Myocyte (in vitro differentiated cells): Measurements from ENCODE around the gene HNRNPF. TPM values are rescaled to one million over a fixed set of nuclear protein-coding genes. Genes with fewer than 3 reads are reported as not detected.
"Not testable (repeated sequence)": the region's sequence is repeated elsewhere in the genome, so short reads cannot be mapped to it uniquely, and the experiment has no call there.

ENCODE experiments used
- DNase-seq: peaks from one replicate; pipeline ENCODE4 v3.0.0-alpha.2; 2012; ENCODE audit warnings: low read depth
- total RNA-seq: library from RNA; depleted of rRNA; stranded (reverse); fragments of >200 nt; gene quantifications from 2 replicates; pipeline ENCODE4 v1.2.3, GENCODE V29; 2014

The HNRNPF gene
- total RNA-seq, 1 donor from 2014 or later, result 200 TPM

GRCh38 chr10:43352951-43353350 is 56.0 kb downstream of the HNRNPF start:
- DNase-seq, result no peak

DNA sequence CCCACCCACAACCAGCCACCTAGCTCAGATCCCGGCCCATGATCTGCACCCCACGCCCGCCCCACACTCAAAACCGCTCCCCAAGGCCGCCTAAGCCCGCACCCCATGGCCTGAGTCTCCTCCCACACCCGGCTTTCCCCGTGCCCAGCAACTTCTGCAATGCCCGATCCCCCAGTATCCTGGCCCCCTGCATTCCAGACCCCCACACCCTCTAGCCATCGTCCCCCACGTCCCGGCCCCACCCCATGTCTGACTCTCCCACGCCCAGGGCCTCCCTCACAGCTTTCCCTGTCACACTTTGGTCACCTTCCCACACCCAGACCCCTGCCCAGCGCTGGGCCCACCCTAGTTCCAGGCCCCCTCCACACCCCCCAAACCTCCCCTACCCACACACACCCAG is 57.7 kb downstream of the HNRNPF start:
- DNase-seq, result no peak

- DNase-seq, result no peak
These were observed 58.3 kb downstream of the HNRNPF start for GRCh38 chr10:43350686-43351085.

- DNase-seq, result no peak
These were observed 58.8 kb downstream of the HNRNPF start for GRCh38 chr10:43350156-43350555.

DNA sequence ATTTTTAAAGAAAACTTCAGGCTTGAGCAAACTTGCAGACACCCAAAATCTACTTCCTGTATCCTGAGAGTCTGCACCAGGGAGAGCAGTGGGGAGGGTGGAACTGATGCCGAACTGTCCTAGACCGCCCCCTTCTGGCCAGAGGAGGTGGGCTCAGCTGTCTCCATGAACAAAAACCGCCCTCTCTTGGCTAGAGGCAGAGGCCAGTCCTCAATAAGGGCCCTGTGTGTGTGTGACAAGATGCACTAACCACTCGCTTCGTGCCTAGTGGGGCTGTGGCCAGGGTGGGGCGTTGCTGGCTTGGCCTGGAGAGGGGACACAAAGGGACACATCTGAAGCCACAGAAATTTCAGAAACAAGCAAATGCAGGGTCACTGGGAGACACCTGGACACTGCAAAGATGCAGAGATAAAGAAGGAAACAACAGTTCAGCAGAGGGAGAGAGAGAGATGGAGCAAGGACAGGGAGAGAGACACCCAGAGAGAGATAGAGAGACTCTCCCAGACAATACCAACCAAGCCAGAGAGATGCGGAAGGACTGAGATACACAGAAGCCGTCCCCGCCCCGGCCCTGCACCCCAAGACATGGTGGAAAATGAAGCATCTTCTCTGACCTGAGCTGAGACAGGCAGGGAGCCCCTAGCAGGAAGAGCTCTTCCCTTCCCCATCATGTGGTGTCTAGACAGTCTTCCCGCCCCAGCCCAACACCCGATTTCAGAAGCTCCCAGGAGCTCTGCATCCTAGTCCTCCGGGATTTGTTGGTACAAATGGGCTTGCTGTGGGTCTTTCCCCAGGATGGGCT is 60.3 kb downstream of the HNRNPF start:
- DNase-seq, result peak; percentile 83

GRCh38 chr10:43347997-43348396 is 61.0 kb downstream of the HNRNPF start:
- DNase-seq, result no peak

GRCh38 chr10:43344051-43344450 is 64.9 kb downstream of the HNRNPF start:
- DNase-seq, result peak; percentile 16

DNA sequence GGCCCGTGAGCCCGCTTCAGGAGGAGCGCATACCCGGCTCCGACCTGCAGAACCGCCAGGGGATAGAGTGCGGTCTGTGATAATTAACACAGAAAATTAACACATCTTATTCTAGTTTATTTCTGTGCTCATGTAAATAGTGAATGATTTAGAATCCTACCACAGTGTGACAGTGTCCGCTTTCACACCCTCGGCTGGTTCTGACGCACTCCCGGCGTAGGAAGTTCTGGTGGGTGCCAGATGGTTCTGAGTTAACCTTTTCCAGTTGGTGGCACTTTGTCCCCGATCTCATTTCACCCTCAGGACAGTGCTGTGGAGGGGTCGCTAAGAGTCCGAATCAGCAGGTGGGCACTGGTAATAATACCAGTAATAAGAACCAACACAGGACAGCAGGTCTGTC is 65.9 kb downstream of the HNRNPF start:
- DNase-seq, result no peak

DNA sequence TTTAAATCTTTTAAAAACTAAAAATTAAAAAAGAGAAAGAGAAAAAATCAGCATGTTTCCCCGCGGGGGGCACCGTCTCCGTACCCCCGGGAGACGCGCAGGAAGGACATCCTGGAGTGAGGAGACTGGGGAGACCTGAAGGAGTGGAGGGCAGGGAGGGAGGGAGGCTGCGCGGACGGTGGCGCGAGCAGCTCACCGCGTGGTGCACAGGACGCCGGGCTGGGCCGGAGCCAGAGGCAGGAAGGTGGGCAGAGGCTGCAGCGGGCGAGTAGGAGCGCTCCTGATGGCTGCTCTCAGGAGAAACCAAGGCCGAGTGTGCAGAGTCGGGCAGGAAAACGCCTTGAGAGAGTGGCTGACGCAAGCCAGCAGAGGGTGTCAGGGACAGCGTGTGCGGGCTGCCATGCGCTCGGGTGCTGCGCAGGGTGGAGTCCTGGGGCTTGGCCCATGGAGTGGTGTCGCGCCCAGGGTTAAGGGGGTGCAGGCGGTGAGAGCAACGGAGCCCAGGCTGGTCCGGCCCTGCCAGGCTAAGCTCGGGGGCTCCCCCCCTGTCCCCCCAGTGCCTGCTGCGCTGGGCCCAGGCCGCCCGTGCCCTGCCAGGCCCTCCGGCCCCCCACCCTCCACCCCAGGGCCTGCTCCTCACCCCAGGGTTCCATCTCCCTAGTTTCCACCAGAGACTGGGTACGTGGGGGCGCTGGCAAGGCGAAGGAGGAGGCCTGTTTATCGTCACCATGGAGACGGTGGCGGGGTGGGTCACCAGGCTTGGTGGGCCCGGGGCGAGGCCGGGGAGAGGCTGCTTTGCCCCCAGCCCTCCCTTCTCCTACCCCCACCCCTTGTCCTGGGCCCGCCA is 66.5 kb downstream of the HNRNPF start:
- no peak for DNase-seq

DNA sequence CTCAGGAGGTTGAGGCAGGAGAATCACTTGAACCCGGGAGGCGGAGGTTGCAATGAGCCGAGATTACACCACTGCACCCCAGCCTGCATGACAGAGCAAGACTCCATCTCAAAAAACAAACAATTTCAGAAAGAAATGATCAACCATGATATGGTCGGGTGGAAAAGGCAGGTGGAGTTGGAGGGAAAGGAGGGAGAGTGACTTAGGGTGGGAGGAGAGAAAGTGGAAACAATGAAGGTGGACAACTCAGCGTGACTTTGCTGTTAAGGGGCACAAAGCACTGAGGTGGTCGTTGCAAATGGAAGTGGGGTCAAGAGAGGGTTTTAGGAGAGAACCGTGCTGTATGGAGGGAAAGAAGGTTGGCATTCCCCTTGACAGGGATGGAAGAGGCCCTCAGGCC is 67.5 kb downstream of the HNRNPF start:
- no peak for DNase-seq

GRCh38 chr10:43340619-43341018 is 68.4 kb downstream of the HNRNPF start:
- DNase-seq, result no peak

DNA sequence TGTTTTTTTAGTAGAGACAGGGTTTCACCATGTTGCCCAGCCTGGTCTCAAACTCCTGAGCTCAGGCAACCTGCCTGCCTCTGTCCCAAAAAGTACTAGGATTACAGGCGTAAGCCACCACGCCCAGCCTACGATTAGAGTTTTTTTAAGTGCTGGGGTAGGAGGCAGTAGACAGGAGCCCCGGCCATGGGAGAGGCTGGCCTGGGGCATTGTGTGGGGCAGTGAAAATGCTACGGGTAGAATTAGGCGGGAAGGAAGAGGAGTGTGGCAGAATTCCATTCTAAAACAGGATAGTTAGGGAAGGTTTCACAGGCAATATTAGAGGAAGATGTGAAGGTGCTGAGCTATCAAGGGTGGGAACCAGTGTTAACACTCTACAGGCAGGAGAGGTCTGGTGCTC is 68.9 kb downstream of the HNRNPF start:
- no peak for DNase-seq

DNA sequence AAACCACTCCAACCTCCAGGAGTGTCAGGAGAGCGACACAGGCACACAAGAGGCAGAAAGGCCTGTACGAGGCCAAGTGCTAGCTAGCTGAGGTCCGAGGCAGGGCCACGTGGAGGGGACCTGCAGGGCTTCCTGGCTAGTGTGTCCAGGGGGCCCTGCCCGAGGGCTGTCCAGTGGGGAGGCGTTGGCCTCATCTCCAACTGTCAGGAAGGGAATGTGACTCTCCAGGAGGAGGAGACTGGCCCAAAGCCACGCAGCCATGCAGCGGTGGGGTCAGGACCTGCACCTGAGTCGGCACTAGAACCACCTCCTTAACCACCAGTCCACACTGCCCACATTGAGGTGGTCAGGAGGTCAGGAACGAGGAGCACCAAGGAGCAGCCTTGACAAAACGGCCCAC is 69.8 kb downstream of the HNRNPF start:
- no peak for DNase-seq

- DNase-seq, result no peak
These were observed 70.9 kb downstream of the HNRNPF start for GRCh38 chr10:43338117-43338516.

DNA sequence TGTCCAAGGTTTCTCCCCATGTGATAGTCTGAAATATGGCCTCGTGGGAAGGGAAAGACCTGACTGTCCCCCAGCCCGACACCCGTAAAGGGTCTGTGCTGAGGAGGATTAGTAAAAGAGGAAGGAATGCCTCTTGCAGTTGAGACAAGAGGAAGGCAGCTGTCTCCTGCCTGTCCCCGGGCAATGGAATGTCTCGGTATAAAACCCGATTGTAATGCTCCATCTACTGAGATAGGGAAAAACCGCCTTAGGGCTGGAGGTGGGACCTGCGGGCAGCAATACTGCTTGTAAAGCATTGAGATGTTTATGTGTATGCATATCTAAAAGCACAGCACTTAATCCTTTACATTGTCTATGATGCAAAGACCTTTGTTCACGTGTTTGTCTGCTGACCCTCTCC is 71.5 kb downstream of the HNRNPF start:
- not testable (repeated sequence) for DNase-seq

- DNase-seq, result no peak
These were observed 72.2 kb downstream of the HNRNPF start for GRCh38 chr10:43336641-43337318.

DNA sequence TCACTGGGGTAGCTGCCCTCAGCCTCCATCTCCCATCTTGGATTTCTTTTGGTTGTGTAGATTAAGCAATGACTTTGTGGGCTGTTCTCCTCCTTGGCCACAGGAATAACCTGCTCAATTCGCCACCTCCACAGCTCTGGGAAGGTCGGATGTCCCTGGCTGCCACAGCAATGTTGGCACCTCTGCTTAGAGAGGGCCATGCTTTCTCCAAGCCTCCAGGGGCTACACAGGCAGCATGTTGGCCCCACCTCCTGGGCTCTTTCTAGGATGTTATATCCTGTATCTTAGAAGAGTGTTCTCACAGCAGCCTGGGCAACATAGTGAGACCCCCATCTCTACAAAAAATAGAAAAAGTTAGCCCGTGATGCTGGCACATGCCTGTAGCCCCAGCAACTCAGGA is 72.9 kb downstream of the HNRNPF start:
- no peak for DNase-seq

Other genes starting within 250 kb of the HNRNPF start
- 2.6 TPM in 1 of 2 replicates, not detected in the other for gene RASGEF1A, start 142.1 kb downstream of the HNRNPF start, total RNA-seq
- gene FXYD4, start 37.5 kb downstream of the HNRNPF start, total RNA-seq, result 1.8 and 6.1 TPM in 2 replicates
- gene ZNF487, start 27.9 kb upstream of the HNRNPF start, total RNA-seq, result 2.9 and 3.1 TPM in 2 replicates
- gene ZNF239, start 165.4 kb upstream of the HNRNPF start, total RNA-seq, result 1.7 and 3.6 TPM in 2 replicates
- 2.5 and 3.9 TPM in 2 replicates for gene ZNF485, start 197.3 kb upstream of the HNRNPF start, total RNA-seq
- gene ZNF32, start 239.7 kb upstream of the HNRNPF start, total RNA-seq, result 28.6 and 35.2 TPM in 2 replicates